GM12878 (cell line): ENCODE results near the gene EXOC3L4. TPM values are rescaled to one million over a fixed set of nuclear protein-coding genes. Genes with fewer than 3 reads are reported as not detected.

Experiments used
- ATAC-seq: fragments of 200-7000 bp; cut with Tn5 transposase; 3 replicates; pipeline ENCODE4 v1.9.1; 2020; ENCODE audit warnings: mild to moderate bottlenecking, moderate library complexity
- BruUV-seq: library from RNA; stranded (reverse); fragments of 400-500 nt; replicated peaks from 2 replicates; lab custom pipeline; 2021; lab: Mats Ljungman, UMichigan
- CTCF ChIA-PET: fragments of 300-600 bp; sonication (Branson Sonifier 250); formaldehyde crosslinking; extraction: SDS; loops from one replicate; lab custom pipeline; 2021; ENCODE audit warnings: inconsistent platforms; lab: Yijun Ruan, JAX
- POLR2A ChIA-PET: fragments of 350-600 bp; formaldehyde crosslinking; extraction: SDS; loops from one replicate; lab custom pipeline; 2021; ENCODE audit warnings: inconsistent platforms; lab: Charles Lee
- RAD21 ChIA-PET: fragments of 300-600 bp; sonication (Branson Sonifier 250); formaldehyde crosslinking; loops from one replicate; lab custom pipeline; 2023; ENCODE audit warnings: antibody characterized with exemption; ENCODE audit not compliant: unreplicated experiment; lab: Charles Lee
- SMC1A ChIA-PET: fragments of 300-600 bp; sonication (Branson Sonifier 250); formaldehyde crosslinking; loops from one replicate; lab custom pipeline; 2023; ENCODE audit not compliant: unreplicated experiment, uncharacterized antibody; lab: Charles Lee
- DNase-seq: peaks from one replicate; pipeline ENCODE4 v3.0.0-alpha.2; 2011; ENCODE audit warnings: low read depth, low spot score
- FAIRE-seq: peaks from 3 replicates; lab custom pipeline; 2011; peaks lifted over from hg19 to GRCh38; lab: Jason Lieb, UNC
- H2AFZ ChIP-seq: 2 replicates; pipeline ENCODE4 v1.6.0; 2011; ENCODE audit warnings: low read depth, low read length, control low read depth; ENCODE audit not compliant: control insufficient read depth
- H3K27ac ChIP-seq: 2 replicates; pipeline ENCODE4 v1.5.1; 2011; ENCODE audit warnings: control low read depth; ENCODE audit not compliant: control insufficient read depth, insufficient read depth
- H3K27me3 ChIP-seq, 2 experiments: replicated peaks in 1 of 2; 2 replicates each; pipeline versions ENCODE4 v1.6.0 to v1.6.1; 2011; ENCODE audit warnings: low read length in 1 of 2; ENCODE audit not compliant: control insufficient read depth in 2 of 2, insufficient read depth in 2 of 2
- H3K36me3 ChIP-seq, 2 experiments: 2 replicates each; pipeline ENCODE4 v1.5.1; 2011; ENCODE audit warnings: low read length in 1 of 2; ENCODE audit not compliant: control insufficient read depth in 2 of 2, insufficient read depth in 2 of 2
- H3K4me1 ChIP-seq: 2 replicates; pipeline ENCODE4 v1.6.1; 2011; ENCODE audit warnings: mild to moderate bottlenecking, low read length, moderate library complexity, mixed read lengths; ENCODE audit not compliant: control insufficient read depth, insufficient read depth
- H3K4me2 ChIP-seq: 2 replicates; pipeline ENCODE4 v1.6.0; 2011; ENCODE audit warnings: control low read depth; ENCODE audit not compliant: control insufficient read depth, insufficient read depth
- H3K4me3 ChIP-seq: fragments of 200-600 bp; sonication (generic); 2 replicates; pipeline ENCODE4 v1.5.1; 2016
- H3K79me2 ChIP-seq: 2 replicates; pipeline ENCODE4 v1.6.0; 2011; ENCODE audit warnings: low read length; ENCODE audit not compliant: control insufficient read depth, insufficient read depth
- H3K9ac ChIP-seq: 2 replicates; pipeline ENCODE4 v1.8.0; 2011; ENCODE audit warnings: low read length, control low read depth, mixed read lengths; ENCODE audit not compliant: control insufficient read depth, insufficient read depth
- H3K9me3 ChIP-seq: replicated peaks from 3 replicates; pipeline ENCODE4 v1.5.1; 2011; ENCODE audit warnings: mild to moderate bottlenecking, low read length; ENCODE audit not compliant: control insufficient read depth, insufficient read depth
- H4K20me1 ChIP-seq: 2 replicates; pipeline ENCODE4 v1.6.0; 2011; ENCODE audit not compliant: control insufficient read depth, insufficient read depth
- CREB1 ChIP-seq: IDR thresholded peaks from 2 replicates; pipeline ENCODE4 v1.6.1; 2012; ENCODE audit warnings: low read depth, mild to moderate bottlenecking, inconsistent platforms
- ZBTB40 ChIP-seq: fragments of 450-650 bp; IDR thresholded peaks from 2 replicates; pipeline ENCODE4 v1.6.1; 2016; ENCODE audit warnings: mild to moderate bottlenecking, moderate library complexity, borderline replicate concordance
- WGBS: methylation state at CpG from one replicate; pipeline ENCODE4 v1.1.6; 2016; ENCODE audit warnings: low lambda C conversion rate; ENCODE audit not compliant: insufficient replicate concordance, insufficient coverage; ENCODE audit errors: missing lambda C conversion rate; 5-methylcytosine and 5-hydroxymethylcytosine counted together
- in situ Hi-C: fragments of 300-500 bp; cut with MboI; formaldehyde crosslinking; loops from 9 replicates; pipeline ENCODE4 v1.14.3; 2018; ENCODE audit warnings: mixed read lengths
- intact Hi-C: fragments of 100-400 bp; cut with micrococcal nuclease; formaldehyde crosslinking; loops from one replicate; pipeline ENCODE4 v1.14.2; 2022; ENCODE audit not compliant: unreplicated experiment
- polyA plus RNA-seq, 11 experiments: library from polyadenylated mRNA; depleted of rRNA in 4 of 11; unstranded in 6 of 11; stranded (reverse) in 5 of 11; fragments of >200 nt; fragmentation: Nextera tagmentation in 4 of 11; fragmentation: Illumina TruSeq in 1 of 11; extraction: Ambion mirVana in 4 of 11; extraction: Trizol in 1 of 11; gene quantifications; 1 replicate in 1 of 11; 2 replicates in 10 of 11; pipeline versions ENCODE4 v1.2.1 to v1.2.3, GENCODE V29; 2011 to 2016; ENCODE audit warnings: inconsistent platforms in 2 of 11, missing spikeins in 2 of 11, low read depth in 1 of 11
- total RNA-seq, 4 experiments: library from RNA; depleted of rRNA in 3 of 4; stranded (reverse); fragments of >200 nt in 3 of 4; fragmentation: Illumina TruSeq in 1 of 4; extraction: Trizol in 1 of 4; gene quantifications; 2 replicates each; pipeline versions ENCODE4 v1.2.1 to v1.2.3, GENCODE V29; 2013 to 2021

EXOC3L4 gene
- total and polyA plus RNA-seq, 10 of the 15 experiments (the other 5 are each of a cell fraction or from before 2014, with no cell fraction given) = not detected

GRCh38 chr14:103061482-103061976 lies 33.0 kb upstream of the EXOC3L4 start:
- ATAC-seq (no peak), FAIRE-seq (no peak), DNase-seq (no peak)
- WGBS = 16% methylated on average over 6 of the region's 6 CpGs
- H3K4me3 ChIP-seq = no peak overlapping the region
- no peaks in the 10 kb centered on the region; a peak in 1 of 4 replicates for H3K27me3 ChIP-seq
- no peak overlapping the region for H3K27ac ChIP-seq
- H3K9ac ChIP-seq = no peak overlapping the region
- intact Hi-C loops = no loop called here
- H3K4me1 ChIP-seq = no peaks in the 10 kb centered on the region; the same call in 1 of the 2 replicates
- H3K9me3 ChIP-seq = no peaks in the 10 kb centered on the region
- H2AFZ ChIP-seq = no peak overlapping the region
- ChIA-PET POLR2A (interaction anchor here (0.6 kb wide), 1 partner anchor 104 kb away, joined by 4 read pairs; no protein-coding TSS in a partner anchor), CTCF (interaction anchor here (1.3 kb wide), 1 partner anchor 10 kb away, joined by 4 read pairs; no protein-coding TSS in a partner anchor), RAD21 (interaction anchor here (1.7 kb wide), 1 partner anchor 13 kb away, joined by 4 read pairs; no protein-coding TSS in a partner anchor), SMC1A (interaction anchor here (0.8 kb wide), 1 partner anchor 9 kb away, joined by 4 read pairs; no protein-coding TSS in a partner anchor)
- peaks cover 8% of the 10 kb centered on the region for H3K79me2 ChIP-seq
- no peaks in the 10 kb centered on the region for H3K36me3 ChIP-seq
- BruUV-seq = no TSS peak
- in situ Hi-C loops = no loop called here
- TF ChIP-seq ZBTB40 (peak; percentile 67), CREB1 (no peak)
- no peak overlapping the region for H3K4me2 ChIP-seq
- no peaks in the 10 kb centered on the region for H4K20me1 ChIP-seq
